HG02610 (cell line): ENCODE measurements around the gene COG3.

ENCODE experiments used
- ATAC-seq: cut with Tn5 transposase; IDR thresholded peaks from one replicate; pipeline ENCODE4 v1.9.1; 2021; ENCODE audit warnings: mild to moderate bottlenecking, moderate library complexity; ENCODE audit not compliant: unreplicated experiment

Gene COG3

DNA sequence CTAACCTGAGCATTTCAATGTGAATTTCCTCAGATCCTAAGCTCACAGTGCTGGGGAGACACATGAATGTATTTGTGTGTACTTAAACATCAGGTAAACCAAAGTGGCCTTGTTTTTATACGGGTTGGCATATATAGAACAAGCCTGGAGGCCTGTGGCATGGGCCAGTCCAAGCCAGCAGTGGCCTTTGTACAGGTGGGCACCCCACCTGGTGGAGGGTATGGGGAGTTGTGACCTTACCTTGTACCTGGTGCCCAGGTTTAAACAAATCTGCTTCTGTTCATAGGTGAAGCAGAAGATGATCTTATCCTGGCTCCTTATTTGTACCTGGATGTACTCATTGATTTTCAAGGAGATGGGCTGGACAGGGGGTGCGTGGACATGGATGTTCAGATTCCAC lies 79.8 kb downstream of the COG3 start:
- ATAC-seq = no peak

DNA sequence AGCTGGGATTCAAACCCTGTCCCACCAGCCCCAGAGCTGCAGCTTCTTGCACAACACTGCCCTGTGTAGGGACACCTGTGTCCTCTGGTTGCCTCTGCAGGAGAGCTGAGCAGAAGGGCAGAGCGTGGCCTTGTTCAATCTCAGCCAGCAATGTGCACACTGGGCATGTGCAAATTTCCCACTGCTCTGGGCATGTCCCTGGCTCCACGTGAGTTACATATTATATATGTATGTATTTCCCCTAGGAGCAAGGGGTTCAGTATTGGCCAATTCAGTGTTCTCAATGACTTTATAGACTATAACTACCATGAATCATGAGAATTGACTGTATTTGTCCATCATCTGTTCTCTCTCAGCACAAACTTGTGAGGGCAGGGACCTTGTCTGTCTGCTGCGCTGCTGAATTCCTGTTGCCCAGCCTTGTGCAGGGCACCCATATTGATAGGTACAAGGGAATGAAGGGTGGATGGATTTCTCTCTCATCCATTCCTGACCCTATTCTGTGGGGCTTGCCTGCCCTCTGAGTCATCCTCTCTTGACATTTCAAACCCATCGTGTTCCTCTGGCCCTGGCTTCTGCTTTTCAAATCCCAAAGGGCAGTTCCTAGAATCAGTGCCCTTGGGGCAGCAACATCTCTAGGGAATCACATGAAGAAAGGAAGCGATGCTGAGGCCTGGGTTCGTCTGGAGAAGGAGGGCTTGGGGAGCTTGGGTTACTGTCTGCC lies 81.1 kb downstream of the COG3 start:
- ATAC-seq = no peak

DNA sequence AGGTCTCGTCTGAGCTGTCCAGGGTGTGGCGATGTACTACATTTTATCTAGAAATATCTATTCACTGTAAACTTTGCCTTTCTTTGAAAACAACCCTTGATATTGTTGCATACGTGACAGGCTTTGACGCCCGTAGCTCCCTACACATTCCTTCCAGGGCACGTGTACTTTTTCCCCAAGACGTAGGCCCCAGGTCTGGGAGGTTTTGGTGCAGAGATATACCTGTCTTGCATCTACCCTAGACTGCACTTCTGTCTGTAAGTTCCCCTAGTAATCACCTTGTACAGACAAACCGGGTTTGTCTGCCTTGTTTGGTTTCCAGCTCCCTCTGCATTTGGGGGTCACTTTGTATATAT lies 81.6 kb downstream of the COG3 start:
- ATAC-seq = no peak

DNA sequence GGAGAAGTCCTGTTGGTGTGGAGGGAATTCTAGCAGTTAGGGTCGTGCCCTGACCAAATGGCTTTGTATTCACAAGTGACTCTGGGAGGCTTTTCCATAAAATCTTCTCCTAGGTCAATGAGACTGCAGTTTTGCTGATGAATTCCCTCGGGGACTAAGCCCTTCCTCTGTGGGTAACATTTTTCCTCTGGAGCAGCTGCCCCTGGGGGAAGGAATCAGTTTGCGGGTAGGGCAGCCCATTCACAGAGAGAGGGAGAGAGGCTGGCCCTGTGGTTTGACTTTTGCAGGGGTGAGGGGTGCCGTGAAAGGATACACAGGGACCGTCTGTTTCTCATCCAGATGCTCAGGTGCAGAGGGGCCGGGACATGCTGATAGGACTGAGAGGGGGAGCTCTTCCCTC lies 83.5 kb downstream of the COG3 start:
- no peak for ATAC-seq

DNA sequence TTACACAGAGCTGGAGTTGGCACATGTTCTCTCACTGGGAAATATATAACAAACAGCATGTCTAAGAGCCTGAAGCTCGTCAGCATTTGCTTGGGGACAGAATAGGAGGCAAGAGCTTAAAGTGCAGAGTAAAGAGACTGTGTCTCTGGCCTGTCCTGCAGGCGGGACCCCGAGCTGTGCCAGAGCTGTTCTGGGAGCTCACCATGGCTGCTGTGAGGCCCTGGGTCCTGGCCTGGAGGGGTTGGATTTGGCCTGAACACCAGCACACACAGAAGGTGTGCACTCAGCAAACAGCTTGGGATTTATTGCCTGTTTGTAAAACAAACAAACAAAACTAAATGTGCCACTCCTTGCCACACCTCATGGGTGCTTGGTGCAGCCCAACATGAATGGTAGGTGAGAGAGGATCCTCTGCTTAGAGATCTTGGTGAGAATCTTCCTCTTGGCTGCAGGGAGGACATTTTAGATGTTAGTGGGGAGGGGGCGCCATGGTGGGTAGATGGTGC lies 89.9 kb downstream of the COG3 start:
- ATAC-seq = no peak

DNA sequence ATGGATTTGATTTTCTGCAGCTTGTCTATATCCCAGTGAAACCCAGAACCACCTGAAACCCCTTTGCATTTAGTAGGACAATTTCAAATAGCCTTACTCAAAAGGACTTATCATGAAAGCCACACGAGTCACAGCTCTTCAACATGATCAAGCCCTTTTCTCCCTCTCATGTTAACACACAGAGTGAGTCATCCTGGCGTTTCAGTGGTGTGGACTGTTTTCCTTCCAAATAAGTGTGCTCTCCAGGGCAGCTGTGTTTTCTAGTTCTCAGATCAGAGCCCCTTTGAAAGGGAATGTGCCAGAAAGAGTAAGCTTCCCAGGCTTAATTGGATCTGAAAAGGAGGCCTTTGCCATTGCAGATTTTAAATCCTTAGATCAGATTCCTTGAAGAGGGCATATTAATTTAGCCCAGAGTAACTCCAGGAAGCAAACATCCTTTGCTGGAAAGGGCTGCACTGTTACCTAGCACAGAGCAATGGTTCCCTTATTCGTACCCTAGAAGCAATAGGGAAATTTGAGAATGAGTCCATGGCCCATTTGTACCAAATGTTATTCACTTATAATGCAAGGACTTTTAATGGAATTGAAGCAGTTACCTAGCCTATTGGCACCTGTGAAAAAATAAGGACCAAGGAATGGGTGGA lies 99.5 kb downstream of the COG3 start:
- ATAC-seq = no peak

DNA sequence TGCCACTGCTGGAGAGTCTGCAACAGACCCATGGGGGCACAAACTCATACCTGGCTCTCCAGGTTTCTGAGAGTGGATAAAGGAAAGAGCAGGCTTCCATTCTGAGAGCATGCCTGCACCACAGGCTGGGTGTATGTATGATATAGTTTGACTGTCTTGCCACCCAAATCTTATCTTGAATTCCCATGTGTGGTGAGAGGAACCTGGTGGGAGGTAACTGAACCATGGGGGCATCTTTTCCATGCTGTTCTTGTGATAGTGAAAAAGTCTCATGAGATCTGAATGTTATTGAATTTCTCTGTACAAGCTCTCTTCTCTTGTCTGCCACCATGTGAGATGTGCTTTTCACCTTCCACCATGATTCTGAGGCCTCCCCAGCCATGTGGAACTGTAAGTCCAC lies 100.6 kb downstream of the COG3 start:
- ATAC-seq = no peak

DNA sequence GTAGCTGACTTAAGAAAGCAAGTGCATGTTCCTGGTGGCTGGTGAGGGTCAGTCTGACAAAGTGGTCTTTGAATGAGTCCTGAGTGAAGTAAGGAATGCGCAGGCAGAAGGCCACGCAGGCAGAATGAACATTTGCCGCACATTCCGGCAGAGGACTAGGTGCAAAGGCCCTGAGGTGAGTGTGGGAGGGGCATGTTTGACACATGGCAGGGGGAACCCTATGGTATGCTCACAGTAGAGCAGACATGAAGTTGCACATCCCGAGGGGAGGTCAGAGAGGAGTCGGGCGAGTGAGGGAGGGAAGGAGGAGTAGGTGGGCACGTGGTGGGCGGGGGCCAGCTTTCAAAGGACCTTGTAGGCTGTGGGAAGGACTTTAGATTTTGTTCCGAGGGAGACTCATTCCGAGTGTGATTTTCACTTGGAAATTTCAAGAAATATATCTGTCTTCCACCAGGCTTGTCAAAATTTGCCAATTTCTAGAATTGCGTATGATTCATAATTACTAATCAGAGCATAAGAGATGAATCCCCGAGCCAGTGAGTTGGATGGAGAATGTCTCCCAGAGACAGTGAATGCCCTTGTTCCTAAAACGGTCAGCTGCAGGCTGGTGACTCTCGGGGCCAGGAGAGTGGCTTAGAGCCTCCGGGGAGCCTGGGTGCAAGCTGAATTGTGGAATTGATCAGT lies 110.5 kb downstream of the COG3 start:
- ATAC-seq = no peak

DNA sequence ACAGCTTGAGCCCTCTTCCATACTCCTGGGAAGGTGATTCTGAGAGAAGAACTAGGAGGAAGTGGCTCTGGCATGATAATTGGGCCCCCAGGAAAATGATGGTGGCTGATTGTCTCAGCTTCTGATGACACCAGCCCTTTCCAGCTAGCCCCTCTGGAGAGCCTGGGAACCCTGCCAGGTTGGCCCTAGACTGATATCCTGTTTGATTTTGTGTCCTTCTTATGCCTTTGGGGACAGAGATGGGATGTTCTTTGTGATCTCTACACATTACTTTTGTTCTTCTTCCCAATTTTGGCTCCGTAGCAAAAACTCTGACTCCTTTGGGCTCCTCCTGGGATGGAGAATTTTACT lies 111.1 kb downstream of the COG3 start:
- ATAC-seq = no peak

DNA sequence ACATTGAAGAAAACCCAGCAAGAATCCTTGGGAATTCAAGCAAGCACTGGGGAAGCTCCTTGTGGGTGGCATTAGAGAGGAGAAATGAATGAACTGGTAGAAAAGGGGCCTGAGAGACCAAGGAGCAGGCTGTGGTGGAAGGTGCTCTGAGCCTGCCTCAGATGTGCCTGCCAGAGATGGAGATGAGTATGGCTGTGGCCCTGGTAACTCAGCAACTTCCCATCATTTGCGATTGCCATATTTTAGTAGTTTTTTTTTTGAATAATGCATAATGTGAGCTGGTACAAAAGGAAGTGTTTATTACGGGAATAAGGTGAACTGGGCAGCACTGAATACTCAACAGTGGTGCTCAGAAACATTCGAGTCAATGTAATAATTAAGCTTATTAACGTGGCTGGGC lies 111.7 kb downstream of the COG3 start:
- no peak for ATAC-seq

DNA sequence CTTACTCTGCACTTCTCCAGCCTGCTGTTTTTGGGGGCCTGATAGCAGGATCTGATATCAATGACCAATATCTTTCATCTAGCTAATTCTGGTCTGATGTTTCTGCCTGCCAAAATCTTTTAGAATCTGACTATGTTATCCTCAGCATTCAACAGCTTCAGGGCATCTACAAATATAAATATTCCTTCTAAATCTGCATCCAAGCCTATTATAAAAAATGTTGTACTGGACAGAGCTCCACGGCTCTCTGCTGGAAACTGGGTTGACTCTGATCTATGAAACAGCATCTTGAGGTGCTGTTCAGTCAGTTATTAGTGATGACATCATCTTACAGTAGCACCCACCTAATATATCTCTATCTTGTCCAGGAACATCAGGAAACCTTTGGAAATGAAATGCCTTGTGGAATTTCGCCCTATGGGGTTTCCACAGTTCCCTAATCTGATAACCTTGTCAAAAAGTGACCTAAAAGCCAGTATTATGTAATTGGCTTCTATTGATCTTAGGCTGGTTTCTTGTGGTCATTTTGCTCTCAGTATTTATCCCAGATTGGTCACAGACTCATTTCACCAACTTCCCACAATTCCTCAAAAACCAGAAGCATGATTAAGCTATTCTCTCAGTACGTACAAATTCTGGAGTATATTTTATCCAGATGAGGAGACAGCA lies 117.8 kb downstream of the COG3 start:
- no peak for ATAC-seq

DNA sequence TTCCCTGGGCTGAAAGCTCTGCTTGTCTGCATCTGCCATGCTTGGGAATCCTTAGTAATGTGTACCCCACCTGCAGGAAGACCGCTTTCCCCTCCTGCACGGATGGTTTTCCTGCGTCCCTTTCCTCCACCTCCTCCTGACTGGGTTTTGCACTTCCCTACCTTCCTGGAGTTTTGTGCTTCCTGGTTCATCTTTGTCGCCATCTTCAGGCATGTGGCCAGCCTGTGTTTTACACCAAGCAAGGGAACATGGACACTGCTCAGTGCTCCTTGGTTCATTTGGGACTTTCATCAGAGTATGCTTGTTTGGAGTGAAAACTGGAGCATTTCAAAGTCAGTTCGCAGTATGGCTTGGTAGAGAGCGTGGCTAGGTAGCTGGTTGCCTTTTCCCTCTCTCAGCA lies 120.1 kb downstream of the COG3 start:
- no peak for ATAC-seq
